AG08395 (cell line): ENCODE measurements around the gene CDK18.
"Not testable (repeated sequence)": the region's sequence is repeated elsewhere in the genome, so short reads cannot be mapped to it uniquely, and the experiment has no call there.

Source experiments
- DNase-seq: peaks from one replicate; pipeline ENCODE4 v3.0.0; 2012; ENCODE audit warnings: mixed read lengths, low spot score

The CDK18 gene

DNA sequence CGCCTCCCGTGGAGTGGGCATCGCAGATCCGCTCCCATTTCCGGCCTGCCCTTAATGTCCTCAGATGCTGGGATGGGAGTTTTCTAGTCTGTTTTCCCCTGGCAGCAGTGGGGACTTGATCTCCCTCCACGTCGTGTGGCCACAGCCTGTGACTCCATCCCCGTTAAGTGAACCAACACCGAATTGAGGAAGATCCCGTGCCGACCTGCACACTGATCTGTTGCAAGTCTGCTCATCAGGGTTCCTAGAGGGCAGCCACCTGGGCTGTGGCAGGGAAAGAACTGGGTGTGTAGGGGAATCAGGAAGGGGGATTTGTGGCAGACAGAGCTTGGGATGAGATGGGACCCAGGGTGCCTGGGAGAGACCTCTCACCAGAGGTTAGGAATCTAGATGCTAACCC, 23.3 kb upstream of the CDK18 start:
- DNase-seq = no peak

DNA sequence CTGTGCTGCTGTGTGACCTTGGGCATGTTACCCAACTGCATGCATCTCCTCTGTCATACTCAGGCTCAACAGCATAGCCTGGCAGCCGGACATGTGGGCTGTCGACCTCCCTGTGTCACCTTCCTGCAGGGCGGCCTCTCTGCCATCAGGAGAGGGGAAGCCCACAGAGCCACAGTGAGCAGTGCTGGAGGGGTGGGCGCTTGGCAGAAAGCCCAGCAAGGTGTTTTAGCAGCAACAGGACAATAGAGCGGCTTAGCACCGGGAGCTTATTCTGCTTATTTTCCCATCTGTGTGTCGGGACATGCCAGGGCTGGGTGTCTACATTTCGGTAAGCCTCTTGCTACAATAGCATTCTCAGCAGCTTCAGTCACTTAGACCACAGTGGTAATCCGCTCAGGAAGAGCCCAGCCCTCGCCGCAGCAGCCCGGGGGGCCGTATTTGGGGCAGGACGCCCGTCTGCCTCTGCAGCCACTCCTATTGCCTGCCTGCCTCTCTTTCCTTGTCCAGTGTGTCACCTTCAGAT, 22.8 kb upstream of the CDK18 start:
- peak; percentile 26 for DNase-seq

DNA sequence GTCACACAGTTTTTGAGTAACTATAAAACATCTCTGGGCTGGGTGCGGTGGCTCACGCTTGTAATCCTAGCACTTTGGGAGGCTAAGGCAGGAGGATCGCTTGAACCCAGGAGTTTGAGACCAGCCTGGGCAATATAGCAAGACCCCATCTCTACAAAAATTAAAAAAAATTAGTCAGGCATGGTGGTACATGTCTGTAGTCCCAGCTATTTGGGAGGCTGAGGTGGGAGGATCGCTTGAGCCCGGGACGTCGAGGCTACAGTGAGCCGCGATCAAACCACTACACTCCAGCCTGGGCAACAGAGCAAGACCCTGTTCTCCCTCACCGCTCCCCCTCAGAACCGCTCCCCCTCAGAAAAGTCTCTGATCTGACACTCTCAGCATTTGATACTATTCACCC, 21.9 kb upstream of the CDK18 start:
- DNase-seq = not testable (repeated sequence)

DNA sequence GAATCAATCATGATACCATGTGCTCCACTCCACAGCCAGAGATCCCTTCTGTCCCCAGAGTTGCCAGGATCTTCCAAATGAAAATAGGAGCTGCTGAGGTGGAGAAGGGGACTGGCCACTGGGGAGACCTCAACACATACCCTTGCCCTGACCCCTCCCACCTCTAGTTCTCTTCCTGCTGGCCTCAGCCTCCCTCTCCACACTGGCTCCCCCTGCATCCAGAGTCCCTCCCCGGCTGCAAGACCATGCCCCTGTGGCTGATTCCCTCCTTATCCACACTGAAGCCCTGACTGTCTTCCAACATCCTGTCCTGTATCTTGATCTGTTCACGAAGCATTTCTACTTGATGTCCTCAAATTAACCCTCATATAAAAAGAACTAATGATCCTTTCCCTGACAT, 21.1 kb upstream of the CDK18 start:
- no peak for DNase-seq

DNA sequence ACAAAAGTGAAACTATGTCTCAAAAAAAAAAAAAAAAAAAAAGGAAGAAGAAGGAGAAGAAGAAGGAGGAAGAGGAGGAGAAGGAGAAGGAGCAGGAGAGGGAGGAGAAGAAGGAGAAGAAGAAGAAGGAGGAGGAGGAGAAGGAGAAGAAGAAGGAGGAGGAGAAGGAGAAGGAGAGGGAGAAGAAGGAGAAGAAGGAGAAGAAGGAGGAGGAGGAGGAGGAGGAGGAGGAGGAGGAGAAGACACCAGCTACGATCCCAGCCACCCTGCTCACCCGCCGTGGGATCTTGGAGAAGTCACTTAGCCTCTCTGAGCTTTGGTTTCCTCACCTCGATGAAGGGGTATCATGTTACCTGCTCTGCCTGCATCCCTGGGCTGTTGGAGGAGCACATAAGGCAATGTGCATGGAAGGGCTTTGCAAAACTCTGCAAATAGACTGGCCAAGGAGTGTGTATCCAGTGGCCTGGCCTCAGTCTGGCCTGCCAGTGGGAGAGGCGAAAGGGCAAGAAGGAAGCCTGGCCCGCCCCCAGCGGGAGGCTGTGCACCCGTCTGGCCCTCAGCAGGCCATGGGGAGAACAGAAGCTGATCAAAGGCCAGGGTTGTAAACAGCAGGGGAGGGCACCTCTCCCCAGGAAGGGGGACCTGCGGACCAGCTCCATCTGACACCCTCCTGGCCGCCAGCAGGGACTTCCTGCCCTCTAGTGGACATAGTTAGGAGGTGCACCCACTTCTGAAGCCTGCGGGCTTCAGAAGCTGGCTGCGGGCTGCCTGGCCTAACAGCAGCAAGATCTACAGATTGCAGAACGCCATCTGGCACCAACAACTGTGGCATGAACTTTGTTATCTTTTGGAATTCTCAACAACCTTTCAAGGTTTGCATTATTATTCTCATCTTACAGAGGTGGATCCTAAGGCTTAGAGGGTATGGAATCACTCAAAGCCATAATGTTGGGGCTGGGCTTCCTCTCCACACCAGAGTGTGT, 19.2 kb upstream of the CDK18 start:
- DNase-seq = peak; percentile 88

DNA sequence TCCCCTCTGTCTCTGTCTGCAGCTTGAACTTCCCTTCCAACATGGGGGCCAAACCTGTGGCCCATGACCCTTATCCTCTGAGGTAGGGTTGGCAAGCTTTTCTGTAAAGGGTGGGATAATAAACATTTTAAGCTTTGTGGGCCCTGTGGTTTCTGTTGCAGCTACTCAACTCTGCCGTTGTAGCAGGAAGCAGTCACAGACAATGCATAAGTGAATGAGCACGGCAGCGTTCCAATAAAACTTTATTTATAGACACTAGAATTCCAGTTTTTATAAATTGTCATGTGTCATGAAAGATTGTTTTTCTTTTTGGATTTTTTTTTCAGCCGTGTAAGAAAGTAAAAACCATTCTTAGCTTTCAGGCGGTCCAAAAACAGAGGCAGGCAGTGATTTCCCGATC, 18.2 kb upstream of the CDK18 start:
- no peak for DNase-seq

DNA sequence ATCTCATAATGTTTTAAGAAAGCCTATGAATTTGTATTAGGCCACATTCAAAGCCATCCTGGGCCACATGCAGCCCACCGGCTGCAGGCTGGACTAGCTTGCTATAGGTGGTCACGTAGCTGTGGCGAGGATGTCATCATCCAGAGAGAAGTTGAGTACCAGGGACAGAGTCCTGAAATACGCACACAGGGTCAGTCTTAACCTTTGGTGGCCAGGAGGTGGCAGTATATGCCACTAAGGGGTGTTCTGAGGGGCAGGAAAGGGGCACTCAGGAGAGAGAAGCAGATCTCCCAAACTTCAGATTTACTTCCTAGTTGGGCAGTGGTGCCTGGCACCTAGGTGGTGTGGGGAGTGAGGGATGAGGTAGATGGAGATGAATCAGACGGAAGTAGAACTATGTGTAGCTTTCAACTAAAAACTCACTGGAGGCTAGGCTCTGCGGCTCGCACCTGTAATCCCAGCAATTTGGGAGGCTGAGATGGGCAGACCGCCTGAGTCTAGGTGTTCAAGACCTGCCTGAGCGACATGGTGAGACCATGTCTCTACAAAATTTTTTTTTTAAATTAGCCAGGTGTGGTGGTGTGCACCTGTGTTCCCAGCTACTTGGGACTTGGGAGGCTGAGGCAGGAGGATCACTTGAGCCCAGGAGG, 16.3 kb upstream of the CDK18 start:
- DNase-seq = peak; percentile 86

DNA sequence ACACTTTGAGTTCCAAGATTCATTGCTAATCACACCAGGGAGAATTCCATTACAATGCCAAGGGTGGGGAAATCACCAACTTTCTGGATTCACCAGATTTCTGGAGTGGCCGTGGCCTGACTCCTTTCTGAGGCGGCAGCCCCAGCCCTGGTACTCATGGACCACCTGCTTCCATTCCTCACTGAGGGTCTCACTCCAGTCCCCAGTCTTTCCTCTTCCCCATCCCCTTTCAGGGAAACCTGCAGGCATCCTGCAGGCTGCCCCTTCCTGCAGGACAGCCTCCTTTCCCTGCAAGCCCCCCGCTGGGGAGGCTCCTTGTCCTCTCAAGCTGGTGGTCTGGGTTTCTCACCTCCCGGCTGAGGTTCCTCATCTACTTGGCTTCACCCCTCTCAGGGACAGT, 12.7 kb upstream of the CDK18 start:
- no peak for DNase-seq

DNA sequence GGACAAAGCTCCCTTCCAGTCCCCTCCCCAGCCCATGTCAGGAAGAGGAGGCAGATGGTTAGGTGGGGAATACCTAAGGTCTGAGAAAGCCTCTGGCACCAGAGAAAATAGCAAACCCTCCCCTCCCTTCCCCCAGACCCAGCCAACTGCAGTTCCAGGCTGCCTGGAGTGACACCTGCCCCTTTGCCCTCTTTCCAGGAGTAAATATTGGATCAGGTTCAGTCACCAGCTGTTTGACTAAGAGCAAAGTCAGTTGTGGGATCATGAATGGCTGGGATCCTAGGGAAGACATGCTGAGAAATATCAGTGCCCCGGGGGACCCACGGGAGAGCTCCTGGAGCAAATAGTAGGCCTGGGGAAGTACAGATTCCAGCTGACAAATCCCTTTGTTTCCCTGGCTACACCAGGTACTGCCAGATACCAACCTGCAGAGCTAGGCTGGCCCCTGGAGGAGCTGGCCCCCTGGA, 12.2 kb upstream of the CDK18 start:
- no peak for DNase-seq

DNA sequence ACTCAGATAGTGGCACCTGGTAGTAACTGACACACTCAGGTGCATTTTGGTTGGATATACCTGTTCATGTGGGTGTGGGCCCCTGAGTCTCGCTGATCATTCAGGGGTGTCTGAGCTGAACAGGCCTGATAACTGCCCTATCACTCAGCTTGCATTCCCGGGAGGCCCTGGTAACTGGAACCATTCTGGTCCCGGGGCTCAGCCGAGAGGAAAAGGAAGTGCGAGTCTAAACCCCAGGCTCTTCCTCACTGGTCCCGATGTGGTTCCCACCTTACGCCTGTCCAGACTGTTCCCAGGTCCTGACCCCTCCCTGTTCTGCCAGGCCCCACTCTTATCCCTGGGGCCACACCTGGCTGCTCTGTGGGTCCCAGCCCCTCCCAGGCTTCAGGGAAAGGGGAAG, 11.7 kb upstream of the CDK18 start:
- no peak for DNase-seq

DNA sequence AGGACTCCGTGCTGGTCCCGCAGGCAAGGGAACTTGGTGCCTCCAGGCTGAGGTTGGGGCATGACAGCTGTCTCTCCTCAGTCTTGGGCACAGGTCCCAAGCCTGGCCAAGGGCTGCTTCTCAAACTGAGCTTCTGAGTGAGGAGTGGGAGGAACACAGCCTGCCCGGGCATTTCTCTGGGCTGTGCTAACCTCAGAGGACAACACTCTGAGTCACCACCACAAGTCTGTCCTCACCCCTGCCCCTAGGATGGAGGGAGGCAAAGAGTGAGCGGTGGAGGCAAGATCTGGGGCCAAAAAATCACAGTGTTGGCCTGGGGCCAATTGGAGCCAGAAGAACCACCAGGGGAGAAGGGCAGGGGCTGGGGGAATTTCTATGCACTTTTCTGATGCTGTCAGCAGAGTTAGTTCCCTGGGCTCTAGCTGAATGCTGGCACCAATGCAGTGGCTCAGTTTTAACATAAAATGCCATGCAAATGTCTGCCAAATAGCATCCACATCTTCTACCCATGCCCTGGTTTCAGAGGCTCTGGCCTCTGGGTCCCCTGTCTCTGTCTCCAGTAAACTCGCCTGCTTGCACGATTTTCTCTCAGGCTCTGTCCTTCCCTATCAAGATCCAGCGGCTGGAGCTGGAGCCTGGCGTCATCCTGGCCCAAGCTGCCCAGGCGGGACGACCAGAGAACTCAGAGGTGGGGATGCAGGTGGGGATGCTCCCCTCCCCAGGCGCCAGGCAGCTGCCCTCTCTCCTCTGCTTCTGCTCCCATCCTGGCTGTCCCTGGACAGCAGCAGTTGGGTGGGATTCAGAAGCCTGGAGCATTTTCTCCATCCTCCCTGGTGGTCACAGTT, 11.0 kb upstream of the CDK18 start:
- DNase-seq = peak; percentile 92

DNA sequence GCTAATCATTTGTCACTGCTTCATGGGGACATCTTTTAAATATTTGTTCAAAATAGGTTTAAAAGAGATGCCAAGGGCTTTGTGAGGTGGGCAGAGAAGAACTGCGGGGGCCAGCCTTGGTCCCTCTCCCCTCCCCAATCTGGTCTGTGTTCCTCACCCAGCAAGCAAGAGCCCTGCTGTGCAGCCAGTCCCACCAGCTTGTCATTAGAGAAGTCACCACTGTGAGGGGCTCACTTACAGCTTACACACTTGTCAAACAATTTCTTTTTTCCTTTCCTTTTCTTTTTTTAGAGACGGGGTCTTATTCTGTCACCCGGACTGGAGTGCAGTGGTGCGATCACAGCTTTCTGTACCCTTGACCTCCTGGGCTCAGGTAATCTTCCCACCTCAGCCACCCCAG, 10.4 kb upstream of the CDK18 start:
- DNase-seq = no peak

DNA sequence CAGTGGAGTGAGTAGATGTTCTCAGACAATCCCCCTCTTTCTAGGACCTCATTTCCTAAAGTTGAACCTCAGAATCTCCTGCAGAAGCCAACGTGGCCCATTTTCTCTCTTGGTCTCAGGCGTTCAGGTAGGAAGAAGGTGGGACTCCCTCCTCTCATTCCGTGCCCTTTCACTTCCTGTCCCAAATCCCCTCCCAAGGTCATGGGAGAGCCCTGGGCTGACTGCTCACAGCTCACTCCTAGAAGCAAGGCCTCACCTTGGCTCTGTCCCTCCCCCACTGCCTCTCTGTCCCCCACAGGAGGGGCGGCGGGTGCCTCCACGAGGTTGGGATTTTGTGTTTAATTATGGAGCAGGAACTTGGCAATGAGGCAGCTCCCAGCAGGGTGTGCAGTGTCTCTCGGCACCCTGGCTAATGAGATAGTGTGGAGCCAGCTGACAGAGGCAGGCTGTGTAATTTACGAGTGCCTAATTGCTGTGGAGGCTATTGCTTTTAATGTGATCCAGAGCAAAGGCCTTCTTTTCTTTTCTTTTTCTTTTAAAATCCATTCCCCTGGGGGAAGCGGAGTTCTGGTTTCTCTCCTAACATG, 9.1 kb upstream of the CDK18 start:
- no peak for DNase-seq

DNA sequence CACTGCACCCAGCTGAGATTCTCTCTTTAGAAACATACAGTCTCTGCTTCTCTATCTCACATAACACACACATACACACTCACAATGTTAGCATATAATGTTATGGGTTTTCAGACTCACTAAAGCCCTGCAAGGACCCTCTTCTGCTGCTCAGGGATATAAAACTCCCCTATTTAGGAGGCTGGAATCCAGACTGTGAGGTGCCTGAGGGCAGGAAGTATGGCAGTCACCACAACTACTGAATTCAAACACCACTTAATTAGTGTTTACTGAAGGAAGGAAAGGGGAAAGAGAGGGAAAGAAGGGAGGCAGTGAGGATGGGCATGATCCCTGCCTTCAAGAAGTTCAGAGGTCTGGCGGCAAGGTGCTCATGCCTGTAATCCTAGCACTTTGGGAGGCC, 7.8 kb upstream of the CDK18 start:
- no peak for DNase-seq

DNA sequence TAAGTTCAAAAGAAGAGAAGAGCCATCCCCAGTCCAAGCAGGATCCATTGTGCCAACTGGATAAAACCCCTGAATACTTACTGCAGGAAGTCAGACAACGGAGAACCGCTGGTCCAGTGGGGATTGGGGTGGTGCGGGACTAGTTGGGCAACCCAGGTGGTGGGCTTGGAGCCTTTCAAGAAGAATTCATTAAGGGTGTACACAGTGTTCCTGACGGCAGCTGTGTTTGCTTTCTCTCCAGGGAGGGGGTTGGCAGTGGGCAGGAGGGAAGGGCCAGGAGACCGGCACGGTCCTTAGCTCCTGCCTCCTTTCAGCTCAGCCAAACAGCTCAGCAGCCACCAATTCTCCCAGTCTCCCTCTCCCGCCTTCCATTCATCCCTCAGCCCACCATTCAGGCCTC, 7.1 kb upstream of the CDK18 start:
- no peak for DNase-seq

DNA sequence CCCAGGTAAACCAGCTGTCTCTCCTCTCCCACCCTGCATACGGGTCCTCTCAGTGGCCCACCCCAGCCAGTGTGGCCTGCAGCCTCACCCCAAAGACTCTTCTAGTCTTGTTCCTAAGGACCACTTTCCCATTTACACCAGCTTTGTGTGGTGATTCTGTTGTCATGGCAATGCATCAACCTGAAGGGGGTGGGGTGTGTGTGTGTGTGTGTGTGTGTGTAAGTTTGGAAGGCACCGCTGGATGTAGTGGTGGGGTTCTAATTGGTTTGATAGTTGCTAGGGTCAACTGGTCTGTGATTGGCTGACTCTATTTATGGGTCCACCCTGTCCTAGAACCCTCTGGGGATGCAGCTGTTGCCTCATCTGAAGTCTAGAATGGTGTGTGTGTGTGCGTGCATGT, 4.7 kb upstream of the CDK18 start:
- DNase-seq = no peak

DNA sequence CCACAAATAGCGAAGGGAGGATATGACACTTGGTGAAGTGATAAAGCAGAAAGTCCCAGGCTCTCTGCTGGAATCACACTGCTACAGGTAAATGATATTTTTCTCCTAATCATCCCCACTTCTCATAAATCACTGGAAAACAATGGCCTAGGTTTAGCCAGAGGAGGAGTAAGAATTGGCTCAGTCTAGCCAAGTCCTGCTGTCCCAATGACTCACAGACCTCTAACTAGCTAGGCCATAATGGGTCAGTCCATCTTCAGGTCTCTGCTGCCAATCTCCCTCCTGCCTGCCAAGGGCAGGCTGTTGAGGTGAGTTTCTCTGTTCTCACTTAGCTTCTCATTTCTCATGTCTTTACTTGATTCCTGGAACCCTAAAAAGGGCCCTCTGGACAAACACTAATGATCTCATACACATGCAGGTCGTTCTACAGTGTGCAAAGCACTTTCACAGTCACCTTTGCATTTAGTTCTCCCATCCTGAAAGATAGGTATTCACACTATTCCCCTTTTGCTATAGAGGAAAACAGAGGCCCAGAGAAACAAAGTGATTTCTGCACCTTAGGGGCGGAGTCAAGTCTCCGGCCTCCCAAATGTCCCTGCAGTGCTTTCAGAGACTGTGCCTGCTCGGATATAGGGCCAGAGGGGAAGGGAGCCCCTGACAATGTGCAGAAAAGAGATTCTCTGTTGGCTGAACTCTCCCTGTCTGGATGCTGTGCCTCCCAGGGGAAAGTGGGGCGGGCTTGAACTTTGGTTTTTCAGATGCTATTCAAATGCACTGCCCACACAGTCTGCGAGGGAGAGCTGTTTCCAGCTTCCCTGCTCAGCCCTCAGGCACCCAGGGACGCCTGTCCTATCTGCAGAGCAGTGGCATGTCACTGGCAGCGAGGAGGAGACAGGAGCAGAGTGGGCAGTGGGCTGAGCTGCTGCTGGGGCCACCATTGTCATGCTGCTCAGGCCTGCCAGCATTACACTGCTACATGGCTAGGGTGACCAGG, 3.9 kb upstream of the CDK18 start:
- DNase-seq = no peak

DNA sequence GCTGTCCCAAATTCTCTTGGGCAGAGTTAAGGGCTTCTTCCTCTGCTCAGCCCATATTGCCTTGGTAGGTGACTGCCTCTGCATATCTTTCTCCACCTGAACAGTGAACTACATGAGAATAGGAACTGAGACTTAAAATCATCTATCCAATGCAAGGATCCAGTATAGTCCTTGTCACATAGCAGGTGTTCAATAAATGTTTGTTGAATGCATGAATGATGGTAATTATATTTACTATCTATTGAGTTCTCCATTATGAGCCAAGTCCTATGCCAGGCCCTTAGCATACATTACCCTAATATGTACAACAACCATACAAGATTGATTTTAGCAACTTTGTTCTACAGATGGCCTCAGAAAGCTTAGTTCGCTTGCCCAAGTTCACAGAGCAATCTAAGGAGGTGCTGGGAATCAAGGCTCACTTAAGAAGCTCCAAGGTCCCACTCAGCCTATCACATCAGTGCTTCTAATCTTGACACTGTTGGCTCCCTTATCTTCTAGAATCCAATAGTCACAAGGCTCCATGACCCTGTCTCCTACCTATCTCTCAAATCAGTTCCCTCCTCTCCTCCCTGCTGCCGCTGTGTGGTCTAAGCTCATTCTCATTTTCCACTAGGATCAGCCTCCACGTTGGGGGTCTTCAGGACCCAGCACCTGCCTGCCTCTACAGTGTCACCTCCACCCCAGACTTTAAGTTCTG, 2.2 kb upstream of the CDK18 start:
- DNase-seq = no peak

DNA sequence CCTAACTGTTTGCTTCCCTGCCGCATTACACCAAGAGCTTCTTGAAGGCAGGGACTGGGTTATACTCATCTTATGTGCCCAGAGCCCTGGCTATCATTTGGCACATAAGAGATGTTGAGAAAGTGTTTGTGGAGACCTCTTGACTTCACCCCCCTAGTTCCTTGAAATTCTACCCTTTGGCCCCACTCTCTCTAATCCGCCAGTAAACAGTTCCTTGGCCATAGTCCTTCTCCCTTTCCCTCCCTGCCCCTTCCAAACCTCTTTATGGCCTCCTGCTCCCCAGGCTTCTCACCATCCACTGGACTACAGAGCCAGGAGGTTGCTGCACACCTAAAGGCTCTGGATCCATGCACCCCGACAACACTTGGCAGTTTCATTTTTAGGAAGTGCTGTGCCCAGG, 1.5 kb upstream of the CDK18 start:
- no peak for DNase-seq
